HepG2 (cell line): Measurements from ENCODE around the gene ABCC2. TPM values are rescaled to one million over a fixed set of nuclear protein-coding genes. Genes with fewer than 3 reads are reported as not detected.
A peak's percentile ranks its signal among the peaks of the same experiment; 100 is the strongest.

Experiments used
- ARID2 ChIP-seq: sonication (generic); formaldehyde crosslinking; IDR thresholded peaks from 2 replicates; pipeline ENCODE4 v1.8.1; 2022; ENCODE audit warnings: mild to moderate bottlenecking, missing genetic modification reagents, borderline replicate concordance
- ELF4 ChIP-seq: sonication (generic); formaldehyde crosslinking; IDR thresholded peaks from 2 replicates; pipeline ENCODE4 v1.5.0; 2020; ENCODE audit warnings: missing genetic modification reagents, mild to moderate bottlenecking, moderate library complexity, borderline replicate concordance
- HNRNPL ChIP-seq: fragments of 200-400 bp; formaldehyde crosslinking; IDR thresholded peaks from 2 replicates; pipeline ENCODE4 v1.6.1; 2017; ENCODE audit warnings: mild to moderate bottlenecking, low read depth, low read length
- HOXA5 ChIP-seq: sonication (generic); formaldehyde crosslinking; IDR thresholded peaks from 2 replicates; pipeline ENCODE4 v1.4.0; 2020; ENCODE audit warnings: missing genetic modification reagents
- ISL2 ChIP-seq: sonication (generic); formaldehyde crosslinking; IDR thresholded peaks from 2 replicates; pipeline ENCODE4 v1.5.0; 2020; ENCODE audit warnings: missing genetic modification reagents
- POLR2G ChIP-seq: fragments of 200-400 bp; formaldehyde crosslinking; IDR thresholded peaks from 2 replicates; pipeline ENCODE4 v1.6.1; 2018; ENCODE audit warnings: mild to moderate bottlenecking, low read depth, low read length, moderate library complexity
- WIZ ChIP-seq: sonication (generic); formaldehyde crosslinking; IDR thresholded peaks from 2 replicates; pipeline ENCODE4 v1.5.1; 2020; ENCODE audit warnings: mild to moderate bottlenecking, missing genetic modification reagents
- ZNF333 ChIP-seq: sonication (generic); formaldehyde crosslinking; IDR thresholded peaks from 2 replicates; pipeline ENCODE4 v1.4.0; 2020; ENCODE audit warnings: mild to moderate bottlenecking, missing genetic modification reagents, borderline replicate concordance
- ZNF720 ChIP-seq: sonication (generic); formaldehyde crosslinking; IDR thresholded peaks from 2 replicates; pipeline ENCODE4 v1.4.0; 2020; ENCODE audit warnings: missing genetic modification reagents
- polyA plus RNA-seq, 8 experiments: library from polyadenylated mRNA; depleted of rRNA in 3 of 8; stranded (reverse) in 7 of 8; unstranded in 1 of 8; fragments of >200 nt; fragmentation: Illumina TruSeq in 4 of 8; extraction: Trizol in 4 of 8; gene quantifications; 2 replicates each; pipeline versions ENCODE4 v1.2.1 to v1.2.3, GENCODE V29; 2011 to 2016; ENCODE audit warnings: low read depth in 4 of 8, missing spikeins in 1 of 8, mixed read lengths in 1 of 8; ENCODE audit not compliant: insufficient read depth in 1 of 8
- total RNA-seq, 5 experiments: library from RNA; depleted of rRNA; stranded (reverse); fragments of >200 nt; fragmentation: Illumina TruSeq; extraction: Trizol; gene quantifications; 2 replicates each; pipeline ENCODE4 v1.2.3, GENCODE V29; 2016; ENCODE audit warnings: low read depth in 1 of 5
- TF ChIP-seq, protein P1 (sequence below): sonication (generic); formaldehyde crosslinking; IDR thresholded peaks from 2 replicates; pipeline ENCODE4 v1.5.0; 2020; ENCODE audit warnings: mild to moderate bottlenecking, missing genetic modification reagents
- TF ChIP-seq, protein P2 (sequence below): sonication (generic); formaldehyde crosslinking; IDR thresholded peaks from 2 replicates; pipeline ENCODE4 v1.8.1; 2023; ENCODE audit warnings: mild to moderate bottlenecking, missing genetic modification reagents, borderline replicate concordance
- TF ChIP-seq, protein P3 (sequence below), 2 experiments: sonication (generic) in 1 of 2; formaldehyde crosslinking in 1 of 2; IDR thresholded peaks; 2 replicates each; pipeline versions ENCODE4 v1.6.1 to v1.9.0; 2014 to 2022; ENCODE audit warnings: antibody characterized with exemption in 1 of 2, borderline replicate concordance in 1 of 2, inconsistent platforms in 1 of 2, low read depth in 1 of 2, missing genetic modification reagents in 1 of 2
- TF ChIP-seq, protein P4 (sequence below): sonication (generic); formaldehyde crosslinking; IDR thresholded peaks from 2 replicates; pipeline ENCODE4 v1.5.0; 2020; ENCODE audit warnings: mild to moderate bottlenecking, missing genetic modification reagents
- TF ChIP-seq, protein P5 (sequence below): sonication (generic); formaldehyde crosslinking; IDR thresholded peaks from 2 replicates; pipeline ENCODE4 v1.4.0; 2020; ENCODE audit warnings: missing genetic modification reagents
- TF ChIP-seq, protein P6 (sequence below): sonication (generic); formaldehyde crosslinking; IDR thresholded peaks from 2 replicates; pipeline ENCODE4 v1.5.0; 2020; ENCODE audit warnings: missing genetic modification reagents

The ABCC2 gene
- total and polyA plus RNA-seq, 2 of the 13 experiments (the other 11 are each of a cell fraction or from before 2014, with no cell fraction given): 181 to 497 TPM

DNA sequence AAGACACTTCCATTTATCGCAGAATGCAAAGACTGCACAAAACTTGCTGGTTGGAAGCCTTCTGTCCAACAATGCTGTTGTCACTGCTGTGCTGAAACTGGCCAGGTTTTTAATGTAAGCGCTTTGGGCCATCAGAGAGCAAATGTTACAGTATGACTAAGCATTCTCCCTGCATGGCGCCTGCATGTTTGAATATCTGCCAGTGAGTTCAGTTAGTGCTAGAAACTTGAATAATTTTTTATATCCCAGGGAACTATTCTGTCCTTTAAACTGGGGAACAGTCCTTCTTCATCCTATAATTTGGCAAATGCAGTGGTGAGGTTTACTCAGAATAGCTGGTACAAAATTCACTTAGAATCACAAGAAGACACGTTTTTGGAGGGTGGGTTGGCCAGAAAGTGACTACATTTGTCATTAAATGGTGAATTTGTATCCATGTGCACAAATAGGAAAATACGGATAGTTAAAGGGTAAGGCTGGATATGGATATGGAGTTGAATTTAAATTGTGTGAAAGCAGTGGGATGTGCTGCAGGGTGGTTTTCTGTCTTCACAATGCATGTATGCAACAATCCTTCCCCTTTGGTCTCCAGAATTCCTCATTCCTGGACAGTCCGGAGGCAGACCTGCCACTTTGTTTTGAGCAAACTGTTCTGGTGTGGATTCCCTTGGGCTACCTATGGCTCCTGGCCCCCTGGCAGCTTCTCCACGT lies 1.7 kb downstream of the ABCC2 start (continued):
- TF ChIP-seq, protein P1, sequence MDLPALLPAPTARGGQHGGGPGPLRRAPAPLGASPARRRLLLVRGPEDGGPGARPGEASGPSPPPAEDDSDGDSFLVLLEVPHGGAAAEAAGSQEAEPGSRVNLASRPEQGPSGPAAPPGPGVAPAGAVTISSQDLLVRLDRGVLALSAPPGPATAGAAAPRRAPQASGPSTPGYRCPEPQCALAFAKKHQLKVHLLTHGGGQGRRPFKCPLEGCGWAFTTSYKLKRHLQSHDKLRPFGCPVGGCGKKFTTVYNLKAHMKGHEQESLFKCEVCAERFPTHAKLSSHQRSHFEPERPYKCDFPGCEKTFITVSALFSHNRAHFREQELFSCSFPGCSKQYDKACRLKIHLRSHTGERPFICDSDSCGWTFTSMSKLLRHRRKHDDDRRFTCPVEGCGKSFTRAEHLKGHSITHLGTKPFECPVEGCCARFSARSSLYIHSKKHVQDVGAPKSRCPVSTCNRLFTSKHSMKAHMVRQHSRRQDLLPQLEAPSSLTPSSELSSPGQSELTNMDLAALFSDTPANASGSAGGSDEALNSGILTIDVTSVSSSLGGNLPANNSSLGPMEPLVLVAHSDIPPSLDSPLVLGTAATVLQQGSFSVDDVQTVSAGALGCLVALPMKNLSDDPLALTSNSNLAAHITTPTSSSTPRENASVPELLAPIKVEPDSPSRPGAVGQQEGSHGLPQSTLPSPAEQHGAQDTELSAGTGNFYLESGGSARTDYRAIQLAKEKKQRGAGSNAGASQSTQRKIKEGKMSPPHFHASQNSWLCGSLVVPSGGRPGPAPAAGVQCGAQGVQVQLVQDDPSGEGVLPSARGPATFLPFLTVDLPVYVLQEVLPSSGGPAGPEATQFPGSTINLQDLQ (CRISPR knock-in tag): no peak
- TF ChIP-seq ZNF333 (CRISPR knock-in tag) (no peak), HNRNPL (0 out of 2 replicates have a peak, but pooled peaks have one; percentile 0), ZNF720 (CRISPR knock-in tag) (no peak), ARID2 (CRISPR knock-in tag) (no peak), ELF4 (CRISPR knock-in tag) (0 out of 2 replicates have a peak, but pooled peaks have one; percentile 22), ISL2 (CRISPR knock-in tag) (no peak), HOXA5 (CRISPR knock-in tag) (0 out of 2 replicates have a peak, but pooled peaks have one; percentile 20), WIZ (CRISPR knock-in tag) (no peak), POLR2G (peak; percentile 62)
- TF ChIP-seq, protein P2, sequence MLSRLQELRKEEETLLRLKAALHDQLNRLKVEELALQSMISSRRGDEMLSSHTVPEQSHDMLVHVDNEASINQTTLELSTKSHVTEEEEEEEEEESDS (CRISPR knock-in tag): no peak
- TF ChIP-seq, protein P3, sequence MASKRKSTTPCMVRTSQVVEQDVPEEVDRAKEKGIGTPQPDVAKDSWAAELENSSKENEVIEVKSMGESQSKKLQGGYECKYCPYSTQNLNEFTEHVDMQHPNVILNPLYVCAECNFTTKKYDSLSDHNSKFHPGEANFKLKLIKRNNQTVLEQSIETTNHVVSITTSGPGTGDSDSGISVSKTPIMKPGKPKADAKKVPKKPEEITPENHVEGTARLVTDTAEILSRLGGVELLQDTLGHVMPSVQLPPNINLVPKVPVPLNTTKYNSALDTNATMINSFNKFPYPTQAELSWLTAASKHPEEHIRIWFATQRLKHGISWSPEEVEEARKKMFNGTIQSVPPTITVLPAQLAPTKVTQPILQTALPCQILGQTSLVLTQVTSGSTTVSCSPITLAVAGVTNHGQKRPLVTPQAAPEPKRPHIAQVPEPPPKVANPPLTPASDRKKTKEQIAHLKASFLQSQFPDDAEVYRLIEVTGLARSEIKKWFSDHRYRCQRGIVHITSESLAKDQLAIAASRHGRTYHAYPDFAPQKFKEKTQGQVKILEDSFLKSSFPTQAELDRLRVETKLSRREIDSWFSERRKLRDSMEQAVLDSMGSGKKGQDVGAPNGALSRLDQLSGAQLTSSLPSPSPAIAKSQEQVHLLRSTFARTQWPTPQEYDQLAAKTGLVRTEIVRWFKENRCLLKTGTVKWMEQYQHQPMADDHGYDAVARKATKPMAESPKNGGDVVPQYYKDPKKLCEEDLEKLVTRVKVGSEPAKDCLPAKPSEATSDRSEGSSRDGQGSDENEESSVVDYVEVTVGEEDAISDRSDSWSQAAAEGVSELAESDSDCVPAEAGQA (IDR thresholded peaks at IDR 0.05; ENCODE audit: low read depth): no peak
- TF ChIP-seq, protein P3 (CRISPR knock-in tag; IDR thresholded peaks at IDR 0.05; ENCODE audit: borderline replicate concordance): no peak
- TF ChIP-seq, protein P4, sequence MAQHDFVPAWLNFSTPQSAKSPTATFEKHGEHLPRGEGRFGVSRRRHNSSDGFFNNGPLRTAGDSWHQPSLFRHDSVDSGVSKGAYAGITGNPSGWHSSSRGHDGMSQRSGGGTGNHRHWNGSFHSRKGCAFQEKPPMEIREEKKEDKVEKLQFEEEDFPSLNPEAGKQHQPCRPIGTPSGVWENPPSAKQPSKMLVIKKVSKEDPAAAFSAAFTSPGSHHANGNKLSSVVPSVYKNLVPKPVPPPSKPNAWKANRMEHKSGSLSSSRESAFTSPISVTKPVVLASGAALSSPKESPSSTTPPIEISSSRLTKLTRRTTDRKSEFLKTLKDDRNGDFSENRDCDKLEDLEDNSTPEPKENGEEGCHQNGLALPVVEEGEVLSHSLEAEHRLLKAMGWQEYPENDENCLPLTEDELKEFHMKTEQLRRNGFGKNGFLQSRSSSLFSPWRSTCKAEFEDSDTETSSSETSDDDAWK (CRISPR knock-in tag): no peak
- TF ChIP-seq, protein P5, sequence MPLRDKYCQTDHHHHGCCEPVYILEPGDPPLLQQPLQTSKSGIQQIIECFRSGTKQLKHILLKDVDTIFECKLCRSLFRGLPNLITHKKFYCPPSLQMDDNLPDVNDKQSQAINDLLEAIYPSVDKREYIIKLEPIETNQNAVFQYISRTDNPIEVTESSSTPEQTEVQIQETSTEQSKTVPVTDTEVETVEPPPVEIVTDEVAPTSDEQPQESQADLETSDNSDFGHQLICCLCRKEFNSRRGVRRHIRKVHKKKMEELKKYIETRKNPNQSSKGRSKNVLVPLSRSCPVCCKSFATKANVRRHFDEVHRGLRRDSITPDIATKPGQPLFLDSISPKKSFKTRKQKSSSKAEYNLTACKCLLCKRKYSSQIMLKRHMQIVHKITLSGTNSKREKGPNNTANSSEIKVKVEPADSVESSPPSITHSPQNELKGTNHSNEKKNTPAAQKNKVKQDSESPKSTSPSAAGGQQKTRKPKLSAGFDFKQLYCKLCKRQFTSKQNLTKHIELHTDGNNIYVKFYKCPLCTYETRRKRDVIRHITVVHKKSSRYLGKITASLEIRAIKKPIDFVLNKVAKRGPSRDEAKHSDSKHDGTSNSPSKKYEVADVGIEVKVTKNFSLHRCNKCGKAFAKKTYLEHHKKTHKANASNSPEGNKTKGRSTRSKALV (CRISPR knock-in tag): 0 out of 2 replicates have a peak, but pooled peaks have one; percentile 7
- TF ChIP-seq, protein P6, sequence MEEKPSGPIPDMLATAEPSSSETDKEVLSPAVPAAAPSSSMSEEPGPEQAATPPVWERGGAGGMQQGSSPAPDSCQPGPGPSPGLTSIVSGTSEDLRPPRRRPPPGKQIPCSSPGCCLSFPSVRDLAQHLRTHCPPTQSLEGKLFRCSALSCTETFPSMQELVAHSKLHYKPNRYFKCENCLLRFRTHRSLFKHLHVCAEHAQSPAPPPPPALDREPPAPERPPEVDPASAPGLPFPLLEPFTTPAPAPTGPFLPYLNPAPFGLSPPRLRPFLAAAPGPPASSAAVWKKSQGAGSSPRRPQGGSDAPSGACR: no peak
